ENCODE results near the gene SMAD3. TPM values are rescaled to one million over a fixed set of nuclear protein-coding genes. Genes with fewer than 3 reads are reported as not detected.

Gene SMAD3
- total and polyA plus RNA-seq, 10 of the 15 experiments (the other 5 are each of a cell fraction or from before 2014, with no cell fraction given) = 5.6 to 43.2 (median 16.0) TPM

DNA sequence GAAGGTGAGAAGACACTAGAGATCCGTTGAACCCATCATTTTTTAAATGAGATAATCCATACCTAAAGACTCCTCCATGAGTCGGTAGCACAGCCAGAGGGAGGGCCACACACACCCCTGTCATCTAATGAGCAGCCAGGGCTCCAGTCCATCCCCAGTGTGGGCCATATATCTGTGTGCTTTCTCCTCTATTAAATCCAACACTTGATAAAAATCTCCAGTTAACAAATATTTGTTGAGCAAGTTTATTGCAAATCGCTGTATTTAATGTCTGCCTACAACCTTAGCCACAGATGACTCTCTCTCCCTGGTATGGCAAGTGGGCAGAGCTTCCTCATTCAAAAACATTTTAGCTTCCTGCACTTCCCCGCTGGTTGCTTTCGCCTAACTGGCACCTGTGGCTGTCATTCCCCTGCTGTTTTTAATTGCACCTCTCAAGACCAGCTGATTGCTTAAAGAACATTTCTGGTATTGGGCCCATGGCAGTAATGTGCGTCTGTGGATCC, 82.8 kb downstream of the SMAD3 start:
- CTCF ChIA-PET = interaction anchor here (1.1 to 1.4 kb wide), 3 partner anchors 9 to 13 kb away, joined by 3 to 6 read pairs (median 6); no protein-coding TSS in a partner anchor
- Histone ChIP-seq H3K9ac (ENCODE audit: control insufficient read depth, insufficient read depth, low read length) (no peak overlapping the region), H3K36me3 (ENCODE audit: control insufficient read depth in 2 of 2, insufficient read depth in 2 of 2, low read length in 1 of 2) (no peaks in the 10 kb centered on the region; a peak in 3 of 4 replicates), H3K9me3 (replicated peaks; ENCODE audit: control insufficient read depth, insufficient read depth, low read length) (no peaks in the 10 kb centered on the region), H3K79me2 (ENCODE audit: control insufficient read depth, insufficient read depth, low read length) (peaks cover 37% of the 10 kb centered on the region), H3K4me2 (ENCODE audit: control insufficient read depth, insufficient read depth) (no peak overlapping the region), H3K4me3 (no peak overlapping the region), H3K27me3 (replicated peaks in 1 of 2; ENCODE audit: control insufficient read depth in 2 of 2, insufficient read depth in 2 of 2, low read length in 1 of 2) (no peaks in the 10 kb centered on the region), H2AFZ (ENCODE audit: control insufficient read depth, low read depth, low read length) (no peak overlapping the region), H3K27ac (ENCODE audit: control insufficient read depth, insufficient read depth) (no peak overlapping the region), H3K4me1 (ENCODE audit: control insufficient read depth, insufficient read depth, low read length) (peaks cover 17% of the 10 kb centered on the region), H4K20me1 (ENCODE audit: control insufficient read depth, insufficient read depth) (peaks cover 10% of the 10 kb centered on the region)
- WGBS (ENCODE audit: insufficient coverage, insufficient replicate concordance, low lambda C conversion rate, missing lambda C conversion rate) = 93% methylated on average over 6 of the region's 6 CpGs
- TF ChIP-seq, protein P1, sequence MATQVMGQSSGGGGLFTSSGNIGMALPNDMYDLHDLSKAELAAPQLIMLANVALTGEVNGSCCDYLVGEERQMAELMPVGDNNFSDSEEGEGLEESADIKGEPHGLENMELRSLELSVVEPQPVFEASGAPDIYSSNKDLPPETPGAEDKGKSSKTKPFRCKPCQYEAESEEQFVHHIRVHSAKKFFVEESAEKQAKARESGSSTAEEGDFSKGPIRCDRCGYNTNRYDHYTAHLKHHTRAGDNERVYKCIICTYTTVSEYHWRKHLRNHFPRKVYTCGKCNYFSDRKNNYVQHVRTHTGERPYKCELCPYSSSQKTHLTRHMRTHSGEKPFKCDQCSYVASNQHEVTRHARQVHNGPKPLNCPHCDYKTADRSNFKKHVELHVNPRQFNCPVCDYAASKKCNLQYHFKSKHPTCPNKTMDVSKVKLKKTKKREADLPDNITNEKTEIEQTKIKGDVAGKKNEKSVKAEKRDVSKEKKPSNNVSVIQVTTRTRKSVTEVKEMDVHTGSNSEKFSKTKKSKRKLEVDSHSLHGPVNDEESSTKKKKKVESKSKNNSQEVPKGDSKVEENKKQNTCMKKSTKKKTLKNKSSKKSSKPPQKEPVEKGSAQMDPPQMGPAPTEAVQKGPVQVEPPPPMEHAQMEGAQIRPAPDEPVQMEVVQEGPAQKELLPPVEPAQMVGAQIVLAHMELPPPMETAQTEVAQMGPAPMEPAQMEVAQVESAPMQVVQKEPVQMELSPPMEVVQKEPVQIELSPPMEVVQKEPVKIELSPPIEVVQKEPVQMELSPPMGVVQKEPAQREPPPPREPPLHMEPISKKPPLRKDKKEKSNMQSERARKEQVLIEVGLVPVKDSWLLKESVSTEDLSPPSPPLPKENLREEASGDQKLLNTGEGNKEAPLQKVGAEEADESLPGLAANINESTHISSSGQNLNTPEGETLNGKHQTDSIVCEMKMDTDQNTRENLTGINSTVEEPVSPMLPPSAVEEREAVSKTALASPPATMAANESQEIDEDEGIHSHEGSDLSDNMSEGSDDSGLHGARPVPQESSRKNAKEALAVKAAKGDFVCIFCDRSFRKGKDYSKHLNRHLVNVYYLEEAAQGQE (IDR thresholded peaks at IDR 0.05; ENCODE audit: low read depth, low read length) = no peak
- TF ChIP-seq NR2C2 (IDR thresholded peaks at IDR 0.05; ENCODE audit: borderline replicate concordance, control insufficient read depth, insufficient read length, low read depth) (no peak), MXI1 (IDR thresholded peaks at IDR 0.05; ENCODE audit: low read depth, low read length) (no peak), SMARCA5 (IDR thresholded peaks at IDR 0.05) (no peak), MEF2A (IDR thresholded peaks at IDR 0.05; ENCODE audit: insufficient read depth, low read depth, low read length) (no peak), FOXM1 (IDR thresholded peaks at IDR 0.05; ENCODE audit: low read depth, low read length) (no peak), RB1 (IDR thresholded peaks at IDR 0.05; ENCODE audit: borderline replicate concordance) (no peak), CREM (IDR thresholded peaks at IDR 0.05; ENCODE audit: low read depth) (no peak)
- SMC1A ChIA-PET (ENCODE audit: uncharacterized antibody, unreplicated experiment) = interaction anchor here (0.7 to 2.3 kb wide), 9 partner anchors 8 to 66 kb away, joined by 3 to 10 read pairs (median 4); no protein-coding TSS in a partner anchor
- RAD21 ChIA-PET (ENCODE audit: unreplicated experiment) = interaction anchor here (2.1 kb wide), 1 partner anchor 14 kb away, joined by 6 read pairs; no protein-coding TSS in a partner anchor
- intact Hi-C loops (cut with micrococcal nuclease; ENCODE audit: unreplicated experiment) = no loop called here
- BruUV-seq (replicated peaks) = no TSS peak
- DNase-seq (ENCODE audit: low read depth, low spot score) = no peak
- POLR2A ChIA-PET = interaction anchor here (0.6 to 1.8 kb wide), 4 partner anchors 8 to 1126 kb away, joined by 3 to 6 read pairs (median 4); no protein-coding TSS in a partner anchor
- no peak for ATAC-seq
- in situ Hi-C loops (cut with MboI) = no loop called here
- no peak for FAIRE-seq
